OCI-LY1 (cell line): ENCODE results near the gene SLC28A1.

Source experiments
- H2AFZ ChIP-seq: fragments of 200-600 bp; sonication (generic), shearing (Covaris generic); 2 replicates; pipeline ENCODE4 v1.6.0; 2014; ENCODE audit warnings: antibody characterized with exemption, mild to moderate bottlenecking, low read length
- H3F3A ChIP-seq: fragments of 200-600 bp; sonication (generic), shearing (Covaris generic); 2 replicates; pipeline ENCODE4 v1.6.0; 2014; ENCODE audit warnings: mild to moderate bottlenecking, antibody characterized with exemption, low read length, moderate library complexity; ENCODE audit not compliant: insufficient read depth
- H3K27ac ChIP-seq: fragments of 200-600 bp; sonication (generic); 2 replicates; pipeline ENCODE4 v1.5.1; 2014; ENCODE audit warnings: low read length, mixed run types, mild to moderate bottlenecking, low read depth; ENCODE audit not compliant: poor library complexity, severe bottlenecking
- H3K27me3 ChIP-seq: fragments of 200-600 bp; sonication (generic); 2 replicates; pipeline ENCODE4 v1.6.0; 2014; ENCODE audit warnings: antibody characterized with exemption, mild to moderate bottlenecking, low read length, moderate library complexity; ENCODE audit not compliant: insufficient read depth
- H3K36me3 ChIP-seq: fragments of 200-600 bp; sonication (generic); 2 replicates; pipeline ENCODE4 v1.6.1; 2014; ENCODE audit warnings: mild to moderate bottlenecking, antibody characterized with exemption, low read length, moderate library complexity, mixed read lengths; ENCODE audit not compliant: insufficient read depth
- H3K4me1 ChIP-seq: fragments of 200-600 bp; sonication (generic); 2 replicates; pipeline ENCODE4 v1.5.1; 2014; ENCODE audit warnings: mild to moderate bottlenecking, low read length, moderate library complexity; ENCODE audit not compliant: insufficient read depth, severe bottlenecking
- H3K4me2 ChIP-seq: fragments of 200-600 bp; sonication (generic), shearing (Covaris generic); 2 replicates; pipeline ENCODE4 v1.6.1; 2014; ENCODE audit warnings: low read length
- H3K4me3 ChIP-seq: fragments of 200-600 bp; sonication (generic); 2 replicates; pipeline ENCODE4 v1.5.1; 2014; ENCODE audit warnings: low read length, low read depth, mild to moderate bottlenecking, mixed read lengths; ENCODE audit not compliant: poor library complexity, severe bottlenecking
- H3K79me2 ChIP-seq: fragments of 200-600 bp; shearing (Covaris generic); 2 replicates; pipeline ENCODE4 v1.6.1; 2016; ENCODE audit warnings: mixed run types, low read length, mixed read lengths; ENCODE audit not compliant: insufficient read depth
- H3K9ac ChIP-seq: fragments of 200-600 bp; sonication (generic), shearing (Covaris generic); 2 replicates; pipeline ENCODE4 v1.6.1; 2014; ENCODE audit warnings: mild to moderate bottlenecking, low read length, mixed read lengths
- H3K9me2 ChIP-seq: fragments of 200-600 bp; sonication (generic), shearing (Covaris generic); 2 replicates; pipeline ENCODE4 v1.6.1; 2014; ENCODE audit warnings: low read depth, mild to moderate bottlenecking, low read length, mixed read lengths
- H3K9me3 ChIP-seq: fragments of 200-600 bp; shearing (Covaris generic); 2 replicates; pipeline ENCODE4 v1.6.1; 2014; ENCODE audit warnings: low read length, mixed read lengths
- H4K20me1 ChIP-seq: fragments of 200-600 bp; sonication (generic), shearing (Covaris generic); 2 replicates; pipeline ENCODE4 v1.6.0; 2016; ENCODE audit warnings: mild to moderate bottlenecking, low read length; ENCODE audit not compliant: insufficient read depth
- CTCF ChIP-seq: fragments of 200-600 bp; sonication (generic), shearing (Covaris generic); IDR thresholded peaks from 2 replicates; pipeline ENCODE4 v1.5.1; 2017; ENCODE audit warnings: mild to moderate bottlenecking, antibody characterized with exemption, low read length, moderate library complexity, mixed read lengths
- EZH2 ChIP-seq: fragments of 200-600 bp; sonication (generic), shearing (Covaris generic); IDR thresholded peaks from 2 replicates; pipeline ENCODE4 v1.8.0; 2017; ENCODE audit warnings: borderline replicate concordance, mixed run types, mild to moderate bottlenecking, antibody characterized with exemption, low read length, moderate library complexity, mixed read lengths

SLC28A1 gene

DNA sequence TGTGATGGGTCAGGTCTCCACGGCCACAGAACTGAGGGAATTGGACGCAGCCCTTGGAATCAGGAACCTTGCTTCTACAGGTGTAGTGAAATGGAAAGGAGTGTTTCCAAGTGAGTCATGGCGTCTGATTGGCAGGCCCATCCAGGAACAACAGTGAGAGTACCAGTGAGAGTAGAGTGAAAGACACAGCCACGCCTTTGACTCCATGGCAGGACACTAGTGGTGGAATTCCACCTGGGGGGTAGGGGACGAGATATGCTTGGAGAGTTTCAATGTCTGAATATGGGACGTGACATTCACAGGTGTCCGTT is 3.0 kb upstream of the SLC28A1 start:
- no peaks in the 10 kb centered on the region for H3K9me3 ChIP-seq
- no peak overlapping the region for H2AFZ ChIP-seq
- no peaks in the 10 kb centered on the region for H3K4me1 ChIP-seq

DNA sequence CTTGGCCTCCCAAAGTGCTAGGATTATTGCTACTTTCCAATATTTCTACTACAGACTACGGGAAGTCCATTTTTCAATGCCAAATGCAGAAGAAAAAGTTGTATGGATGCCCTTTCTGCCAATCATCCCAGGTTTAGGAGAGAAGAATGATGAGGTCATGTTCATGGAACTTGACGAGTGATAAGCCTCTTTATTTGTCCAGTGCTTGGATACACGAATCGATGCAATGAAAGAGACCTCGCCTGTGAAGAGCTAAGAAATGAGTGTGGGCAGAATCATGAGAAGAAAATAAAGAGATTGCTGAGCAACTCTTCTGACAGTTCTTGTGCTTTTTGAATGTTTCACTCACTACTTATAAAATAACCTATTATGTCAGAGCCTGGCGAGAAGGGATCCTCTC is 996 bp upstream of the SLC28A1 start:
- H3K4me1 ChIP-seq = no peaks in the 10 kb centered on the region
- H3K4me2 ChIP-seq = no peak overlapping the region
- no peak for TF ChIP-seq EZH2
- TF ChIP-seq CTCF = no peak
- no peaks in the 10 kb centered on the region for H3K36me3 ChIP-seq
- H3K27me3 ChIP-seq = no peaks in the 10 kb centered on the region
- no peaks in the 10 kb centered on the region for H3K9me2 ChIP-seq
- H3K4me3 ChIP-seq = no peak overlapping the region
- H3K9me3 ChIP-seq = no peaks in the 10 kb centered on the region
- H2AFZ ChIP-seq = no peak overlapping the region
- no peaks in the 10 kb centered on the region for H4K20me1 ChIP-seq
- no peaks in the 10 kb centered on the region for H3F3A ChIP-seq
- no peak overlapping the region for H3K27ac ChIP-seq
- no peaks in the 10 kb centered on the region for H3K79me2 ChIP-seq
- no peak overlapping the region for H3K9ac ChIP-seq

More for the DNA sequence above, 3.0 kb upstream of the SLC28A1 start:
- no peak overlapping the region for H3K4me3 ChIP-seq
- no peak for TF ChIP-seq EZH2
- TF ChIP-seq CTCF = no peak
- no peak overlapping the region for H3K9ac ChIP-seq
- no peaks in the 10 kb centered on the region for H4K20me1 ChIP-seq
- no peaks in the 10 kb centered on the region for H3F3A ChIP-seq
- no peaks in the 10 kb centered on the region for H3K9me2 ChIP-seq
- no peak overlapping the region for H3K27ac ChIP-seq
- H3K36me3 ChIP-seq = no peaks in the 10 kb centered on the region
- H3K4me2 ChIP-seq = no peak overlapping the region
- H3K27me3 ChIP-seq = no peaks in the 10 kb centered on the region
- H3K79me2 ChIP-seq = no peaks in the 10 kb centered on the region

GRCh38 chr15:84885801-84886200 is 1.3 kb downstream of the SLC28A1 start:
- Histone ChIP-seq H3K79me2 (no peaks in the 10 kb centered on the region), H3K9me3 (no peaks in the 10 kb centered on the region), H3K36me3 (no peaks in the 10 kb centered on the region), H3F3A (no peaks in the 10 kb centered on the region), H3K9ac (no peak overlapping the region), H3K9me2 (no peaks in the 10 kb centered on the region), H3K4me2 (no peak overlapping the region), H3K4me1 (no peaks in the 10 kb centered on the region), H2AFZ (no peak overlapping the region), H3K27ac (no peak overlapping the region), H3K27me3 (no peaks in the 10 kb centered on the region), H4K20me1 (no peaks in the 10 kb centered on the region), H3K4me3 (no peak overlapping the region)
- TF ChIP-seq EZH2 (no peak), CTCF (no peak)
